22Rv1 (cell line): ENCODE results near the gene LRRC26.

Experiments used
- ZFX ChIP-seq: fragments of 450-650 bp; IDR thresholded peaks from 2 replicates; pipeline ENCODE4 v1.6.1; 2017; ENCODE audit warnings: antibody characterized with exemption, borderline replicate concordance
- TF ChIP-seq, protein P1 (sequence below): fragments of 450-650 bp; IDR thresholded peaks from 2 replicates; pipeline ENCODE4 v1.5.1; 2017; ENCODE audit warnings: mild to moderate bottlenecking

GRCh38 chr9:137186385-137186784, 16.5 kb upstream of the LRRC26 start:
- TF ChIP-seq, protein P1, sequence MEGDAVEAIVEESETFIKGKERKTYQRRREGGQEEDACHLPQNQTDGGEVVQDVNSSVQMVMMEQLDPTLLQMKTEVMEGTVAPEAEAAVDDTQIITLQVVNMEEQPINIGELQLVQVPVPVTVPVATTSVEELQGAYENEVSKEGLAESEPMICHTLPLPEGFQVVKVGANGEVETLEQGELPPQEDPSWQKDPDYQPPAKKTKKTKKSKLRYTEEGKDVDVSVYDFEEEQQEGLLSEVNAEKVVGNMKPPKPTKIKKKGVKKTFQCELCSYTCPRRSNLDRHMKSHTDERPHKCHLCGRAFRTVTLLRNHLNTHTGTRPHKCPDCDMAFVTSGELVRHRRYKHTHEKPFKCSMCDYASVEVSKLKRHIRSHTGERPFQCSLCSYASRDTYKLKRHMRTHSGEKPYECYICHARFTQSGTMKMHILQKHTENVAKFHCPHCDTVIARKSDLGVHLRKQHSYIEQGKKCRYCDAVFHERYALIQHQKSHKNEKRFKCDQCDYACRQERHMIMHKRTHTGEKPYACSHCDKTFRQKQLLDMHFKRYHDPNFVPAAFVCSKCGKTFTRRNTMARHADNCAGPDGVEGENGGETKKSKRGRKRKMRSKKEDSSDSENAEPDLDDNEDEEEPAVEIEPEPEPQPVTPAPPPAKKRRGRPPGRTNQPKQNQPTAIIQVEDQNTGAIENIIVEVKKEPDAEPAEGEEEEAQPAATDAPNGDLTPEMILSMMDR: no peak
- TF ChIP-seq ZFX: no peak
